ENCODE results near the gene ANKRD44.
"Not testable (repeated sequence)": the region's sequence is repeated elsewhere in the genome, so short reads cannot be mapped to it uniquely, and the experiment has no call there.

Gene ANKRD44

DNA sequence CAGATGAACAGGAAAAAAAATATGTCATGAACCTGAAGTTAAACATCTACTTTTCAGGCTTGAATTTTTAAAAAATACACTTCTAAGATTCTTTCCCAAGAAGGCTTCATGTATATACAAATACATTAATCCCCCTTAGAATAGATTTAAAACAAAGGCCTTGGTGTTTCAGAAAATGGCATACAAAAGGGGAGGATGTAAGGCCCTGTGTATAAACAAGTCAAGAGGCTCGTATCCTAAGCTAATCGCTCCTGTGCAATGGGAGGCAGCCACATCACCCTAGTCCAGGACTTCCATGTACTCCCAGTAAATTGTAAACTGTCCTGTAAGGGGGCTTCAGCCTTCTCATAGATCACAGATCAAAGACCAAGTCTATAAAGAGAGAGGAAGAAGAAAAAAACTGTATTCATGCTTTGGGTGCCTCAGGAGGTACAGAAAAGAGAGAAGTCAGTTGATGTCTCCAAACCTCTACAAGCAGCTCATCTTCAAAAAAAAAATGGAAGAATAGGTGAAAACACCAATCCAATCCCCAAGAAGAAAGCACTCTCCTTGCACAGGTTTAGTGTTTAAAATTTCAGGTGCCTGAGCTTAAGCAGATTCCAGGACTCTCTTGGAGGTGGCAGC is 53.9 kb downstream of the ANKRD44 start:
- no peak for DNase-seq

DNA sequence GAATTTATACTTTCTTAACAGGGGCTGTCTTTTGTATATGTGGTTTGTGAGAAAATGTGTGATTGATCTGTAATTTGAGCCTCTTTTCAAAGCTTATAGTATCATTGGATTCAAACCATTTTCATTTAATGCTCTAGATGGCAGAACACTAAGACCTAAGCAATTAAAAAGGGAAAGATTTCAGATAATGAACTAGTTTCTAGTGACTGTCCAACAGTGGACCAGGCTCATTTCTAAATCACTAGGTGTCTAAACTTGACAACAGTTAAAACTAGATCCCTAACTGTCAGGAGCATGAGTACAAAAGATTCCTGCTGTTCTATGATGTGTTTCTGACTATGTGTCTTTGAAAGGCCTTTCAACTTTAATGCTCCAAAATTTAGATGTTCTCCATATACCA is 54.6 kb downstream of the ANKRD44 start:
- no peak for DNase-seq

DNA sequence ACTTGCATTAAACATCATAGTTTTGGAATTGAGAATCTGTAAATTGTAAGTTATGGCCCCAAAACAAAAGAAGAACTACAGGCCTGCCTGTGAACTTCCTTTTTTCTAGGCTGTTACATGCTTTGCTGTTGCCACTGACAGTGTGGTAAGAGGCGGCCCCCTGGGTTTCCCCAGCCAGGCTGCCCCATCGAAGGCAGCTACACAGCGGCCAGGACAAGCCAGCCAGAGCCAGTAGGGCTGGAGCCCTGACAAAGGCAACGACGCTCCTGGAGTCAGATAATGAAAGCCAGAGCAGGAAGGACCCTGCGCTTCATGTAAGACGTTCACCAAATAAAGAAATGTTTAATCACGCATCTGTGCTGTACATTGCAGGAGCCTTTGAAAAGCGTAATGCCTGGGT is 55.0 kb downstream of the ANKRD44 start:
- no peak for DNase-seq

DNA sequence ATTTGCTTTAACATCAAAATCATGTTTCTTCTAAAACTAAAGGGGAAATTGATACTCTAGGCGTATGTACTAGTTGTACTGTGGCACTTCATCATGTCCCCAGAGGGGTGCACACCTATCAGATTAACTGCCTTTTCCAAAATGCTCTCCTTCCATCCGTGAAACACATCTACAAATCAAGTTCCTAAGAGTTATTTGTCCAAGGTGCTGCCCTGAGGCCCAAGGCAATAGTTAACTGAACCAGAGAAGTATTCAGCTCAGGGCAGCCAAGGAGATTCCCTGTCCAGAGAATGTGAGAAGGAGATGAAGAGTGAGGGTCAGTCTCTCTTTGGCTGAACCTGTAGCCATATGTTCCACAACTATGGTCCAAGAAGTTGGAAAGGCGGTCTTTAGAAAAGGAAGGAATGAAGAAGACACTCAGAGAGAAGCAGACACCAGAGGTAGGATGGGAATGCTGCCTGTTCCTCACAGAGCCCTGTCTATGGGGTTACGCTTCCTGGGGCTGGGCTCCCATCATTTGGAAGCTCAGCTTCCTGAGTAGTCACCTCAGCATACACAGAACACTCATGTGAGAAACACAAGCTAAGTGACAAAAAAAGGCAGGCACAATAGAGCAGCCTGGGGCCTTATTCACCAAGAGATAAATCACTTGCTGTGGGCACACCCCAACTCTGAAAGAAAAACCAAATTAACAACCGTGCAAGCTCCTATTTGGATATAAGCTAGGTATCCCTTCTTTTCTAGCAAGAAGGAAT is 55.6 kb downstream of the ANKRD44 start:
- DNase-seq: no peak

DNA sequence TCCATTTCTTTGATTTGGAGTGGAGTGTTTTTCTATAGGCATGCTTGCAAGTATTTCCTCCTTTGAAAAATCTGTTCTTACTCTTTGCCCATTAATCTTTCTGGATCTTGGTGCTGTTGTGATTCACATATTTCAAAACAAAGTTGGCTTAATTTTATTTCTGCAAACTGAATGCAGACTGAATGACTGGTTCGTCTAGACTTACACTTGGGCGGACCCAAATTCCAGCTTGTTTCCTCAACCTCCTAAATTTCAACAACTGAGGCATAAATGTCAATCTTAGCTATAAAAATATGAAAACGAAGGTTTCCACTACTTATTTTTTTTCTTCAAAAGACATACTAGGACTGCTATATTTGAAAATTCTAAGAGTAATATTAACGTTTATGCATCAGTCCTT is 59.0 kb downstream of the ANKRD44 start:
- DNase-seq: no peak

DNA sequence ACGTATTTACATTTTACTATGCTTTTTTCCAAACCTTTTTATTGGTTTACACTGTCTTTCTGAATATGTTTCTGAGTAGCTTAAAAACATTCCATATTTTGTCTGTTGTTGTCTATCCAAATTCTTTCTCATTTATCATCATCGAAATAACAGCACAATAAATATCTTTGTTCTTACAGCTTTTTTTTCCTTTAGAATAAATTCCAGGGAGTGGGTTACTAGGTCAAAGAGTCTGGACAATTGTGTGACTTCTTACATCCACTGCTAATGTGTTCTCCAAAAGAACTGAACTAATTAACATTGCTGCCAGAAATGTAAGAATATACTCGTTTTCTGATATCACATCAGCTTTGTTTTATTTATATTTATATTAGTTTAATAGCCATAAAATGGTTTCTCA is 59.4 kb downstream of the ANKRD44 start:
- DNase-seq: no peak

DNA sequence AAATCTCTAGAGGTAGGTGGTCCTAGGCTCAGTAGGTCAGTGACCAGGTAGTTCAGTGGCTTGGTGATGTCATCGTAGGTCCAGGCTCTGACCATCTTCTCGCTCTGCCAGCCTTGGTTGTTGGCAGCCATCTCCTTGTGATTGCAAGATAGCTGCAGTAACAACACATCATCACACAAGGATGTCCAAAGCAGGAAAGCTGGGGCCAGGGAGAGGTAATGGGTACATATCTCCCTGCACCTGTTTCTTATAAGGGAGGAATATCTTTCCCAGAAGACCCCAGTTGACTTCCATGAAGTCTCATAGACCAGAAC is 60.5 kb downstream of the ANKRD44 start:
- no peak for DNase-seq

DNA sequence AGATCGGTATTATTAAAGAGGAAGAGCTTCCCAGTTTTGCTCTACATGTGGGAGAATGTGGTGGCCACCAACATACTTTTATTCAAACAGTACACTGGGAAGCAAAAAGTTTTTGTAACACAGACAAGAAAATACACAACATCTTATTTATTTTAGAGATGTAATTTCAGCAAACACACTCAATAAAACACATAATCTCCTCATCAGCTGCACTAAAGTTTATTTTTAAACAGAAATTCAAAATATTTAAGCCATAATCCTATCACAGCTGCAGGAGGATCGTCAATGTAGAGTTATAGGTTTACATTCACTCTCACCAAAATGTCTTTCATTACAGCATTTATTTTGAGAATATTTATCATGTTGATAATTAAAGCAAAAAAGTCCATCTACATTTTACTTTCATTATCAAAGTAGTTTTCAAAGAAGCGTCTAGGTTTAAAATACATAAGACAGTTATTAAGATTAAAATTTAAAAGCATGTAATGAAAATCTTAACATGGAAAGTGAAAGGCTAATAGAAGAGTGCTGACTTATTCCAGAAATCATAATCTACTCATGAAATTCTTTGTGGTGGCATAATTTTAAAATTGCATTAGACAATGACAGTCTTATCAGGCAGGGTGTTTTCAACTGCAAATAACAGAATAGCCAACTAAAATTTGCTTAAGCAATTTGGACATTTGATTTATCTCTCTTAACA is 61.0 kb downstream of the ANKRD44 start:
- no peak for DNase-seq

DNA sequence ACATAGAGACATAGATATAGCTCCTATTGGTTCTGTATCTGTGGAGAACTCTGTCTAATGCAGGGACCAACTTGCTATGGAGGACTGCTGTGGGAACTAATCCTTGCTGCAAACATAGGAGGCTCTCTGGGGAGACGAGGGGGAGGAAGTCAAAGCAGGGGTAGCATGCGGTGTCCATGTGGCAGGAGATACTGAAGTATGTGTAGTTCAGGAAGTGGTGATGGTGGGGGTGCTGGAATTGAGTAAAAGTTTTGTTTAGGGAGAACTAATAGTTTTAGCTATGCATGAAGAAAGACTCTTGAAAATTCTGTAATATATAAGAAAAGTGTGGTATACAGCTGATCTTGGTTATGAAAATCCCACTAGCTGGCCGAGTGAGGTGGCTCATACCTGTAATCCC is 62.0 kb downstream of the ANKRD44 start:
- no peak for DNase-seq

DNA sequence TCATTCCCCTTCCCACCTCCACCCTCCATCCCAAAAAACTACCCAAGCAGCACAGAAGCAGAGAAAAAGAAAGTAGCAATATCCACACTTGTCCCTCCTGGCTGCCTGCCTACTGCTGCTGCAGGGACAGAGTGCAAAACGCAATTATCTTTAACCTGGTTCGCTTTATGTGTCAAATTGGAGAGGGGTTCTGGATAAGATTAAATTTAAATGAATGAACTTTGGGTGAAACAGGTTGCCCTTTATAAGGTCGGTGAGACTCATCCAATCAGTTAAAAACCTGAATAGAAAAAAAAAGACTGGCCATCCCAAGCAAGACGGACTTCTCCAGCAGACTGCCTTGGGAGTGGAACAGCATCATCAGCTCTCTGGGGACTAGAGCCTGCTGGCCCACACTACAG is 62.6 kb downstream of the ANKRD44 start:
- no peak for DNase-seq

DNA sequence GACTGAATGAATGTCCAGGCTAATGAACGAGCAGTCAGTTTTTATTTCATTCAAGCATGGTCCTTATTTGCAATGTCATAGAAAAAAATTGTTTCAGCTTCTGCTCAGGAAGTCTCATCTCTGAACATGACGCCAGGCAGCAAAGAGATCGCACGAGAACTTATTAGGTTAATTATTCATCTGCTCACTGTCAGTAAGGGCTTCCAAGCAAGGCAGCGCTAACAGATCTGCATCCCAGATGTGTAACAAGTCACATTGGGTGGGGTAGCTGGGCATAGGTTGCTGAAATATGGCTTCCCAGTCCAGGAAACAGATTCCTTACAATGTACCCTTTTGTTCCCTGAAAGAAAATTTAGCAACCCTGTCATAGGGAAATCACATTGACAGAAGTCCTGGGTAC is 63.5 kb downstream of the ANKRD44 start:
- no peak for DNase-seq

DNA sequence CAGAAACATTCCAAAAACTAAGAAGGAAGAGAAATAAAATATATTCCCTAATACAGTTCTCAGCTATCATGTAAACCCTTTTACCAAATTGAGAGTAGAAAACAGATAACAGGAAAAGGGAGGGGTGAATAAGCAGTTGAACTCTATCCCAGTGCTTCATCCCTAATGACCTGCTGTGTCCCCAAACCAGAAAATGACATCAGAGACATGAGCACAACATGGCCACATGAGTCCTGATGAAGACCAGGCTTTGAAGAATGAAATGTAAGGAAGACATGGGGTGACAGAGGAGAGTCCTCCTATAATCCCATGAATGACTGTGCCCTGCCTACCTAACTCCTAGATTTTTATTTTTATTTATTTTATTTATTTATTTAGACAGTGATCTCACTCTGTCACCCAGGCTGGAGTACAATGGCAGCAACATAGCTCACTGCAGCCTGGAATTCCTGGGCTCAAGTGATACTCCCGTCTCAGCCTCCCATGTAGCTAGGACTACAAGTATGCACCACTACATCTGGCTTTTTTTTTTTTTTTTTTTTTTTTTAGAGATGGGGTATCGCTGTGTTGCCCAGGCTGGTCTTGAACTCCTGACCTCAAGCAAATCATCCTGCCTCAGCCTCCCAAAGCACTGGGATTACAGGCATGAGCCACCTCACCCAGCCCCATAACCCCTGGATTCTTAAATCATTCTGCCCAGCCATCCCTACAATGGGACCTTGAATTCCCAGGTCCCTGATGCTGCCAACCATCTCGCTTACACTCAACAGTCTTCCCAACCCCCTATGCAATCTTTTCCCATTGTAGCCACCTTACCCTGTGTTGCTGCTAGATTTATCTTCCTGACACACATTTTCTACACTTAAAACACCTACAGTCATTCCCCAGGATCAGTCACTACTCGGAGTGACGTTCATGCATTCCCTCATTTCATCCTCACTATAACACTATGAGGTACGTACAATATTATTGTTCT is 64.5 kb downstream of the ANKRD44 start:
- DNase-seq: no peak

DNA sequence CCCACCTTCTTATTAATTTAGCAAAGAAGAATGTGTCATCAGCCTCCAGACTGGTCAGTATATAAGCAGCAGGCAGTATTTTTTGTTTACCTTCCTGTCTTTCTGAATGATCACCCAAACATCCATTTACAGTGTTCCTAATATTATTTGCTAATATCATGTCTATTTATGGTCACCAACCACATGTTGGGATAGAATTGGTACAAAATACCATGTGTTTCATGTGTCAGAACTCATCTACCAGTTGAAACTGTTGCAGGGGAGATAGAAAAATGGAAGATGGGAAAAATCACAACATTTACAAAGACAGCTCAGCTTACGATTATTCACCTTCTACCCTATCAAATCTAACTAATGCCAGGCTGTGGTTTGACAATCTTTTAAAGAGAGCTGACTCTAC is 66.2 kb downstream of the ANKRD44 start:
- no peak for DNase-seq

DNA sequence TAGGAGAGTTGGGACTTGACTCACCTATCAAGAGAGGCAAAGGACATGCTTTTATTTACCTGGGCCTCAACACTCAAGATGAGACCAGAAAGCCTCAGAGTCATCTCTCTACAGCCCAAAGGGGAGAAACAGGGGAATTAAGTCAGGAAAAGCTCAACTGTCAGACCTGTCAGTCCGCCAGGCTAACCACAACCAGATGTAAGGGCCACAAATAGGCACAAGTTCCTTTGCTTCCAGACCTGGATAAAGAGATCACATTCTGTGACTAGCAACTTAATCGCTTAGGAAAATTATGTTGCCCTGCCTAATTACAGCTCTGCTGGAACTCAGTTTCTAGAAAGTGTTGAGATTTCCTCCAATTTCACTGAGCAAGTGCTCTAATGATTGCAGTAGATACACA is 67.9 kb downstream of the ANKRD44 start:
- no peak for DNase-seq

DNA sequence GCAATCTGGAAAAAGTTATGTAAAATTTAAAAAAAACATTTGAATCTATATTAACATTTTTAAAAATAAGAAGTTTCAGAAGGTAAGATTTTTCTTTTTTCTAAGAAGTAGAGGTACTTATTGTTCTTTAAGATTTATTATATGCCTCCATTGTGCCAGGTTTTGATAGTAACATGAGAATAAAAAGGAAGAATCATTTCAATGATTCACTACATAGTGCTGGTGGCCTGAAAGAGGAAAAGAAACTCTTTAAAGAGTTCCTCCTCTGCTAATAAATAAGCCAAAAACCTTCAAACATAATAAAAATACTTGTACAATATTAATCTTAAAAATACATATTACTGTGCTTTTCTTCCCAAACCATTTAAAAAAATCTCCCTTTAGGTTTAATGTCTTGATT is 69.0 kb downstream of the ANKRD44 start:
- no peak for DNase-seq

DNA sequence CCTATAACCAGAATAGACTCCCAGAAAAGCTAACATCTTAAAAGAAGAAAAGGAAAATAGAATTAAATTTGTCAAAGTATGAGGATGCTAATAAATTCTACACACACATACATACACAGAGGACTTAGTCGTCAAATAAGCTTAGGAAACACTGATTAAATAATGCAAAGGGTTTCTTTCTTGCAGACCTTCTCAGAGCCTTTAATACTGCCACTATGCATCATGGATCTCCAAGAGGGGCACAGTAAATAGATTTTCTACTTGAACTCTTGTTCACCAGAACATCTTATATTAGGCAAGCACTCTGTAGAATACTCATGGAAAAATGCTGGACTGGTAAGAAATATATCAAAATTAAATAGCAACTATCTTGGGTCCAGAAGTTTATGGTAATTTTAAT is 69.4 kb downstream of the ANKRD44 start:
- DNase-seq: no peak

DNA sequence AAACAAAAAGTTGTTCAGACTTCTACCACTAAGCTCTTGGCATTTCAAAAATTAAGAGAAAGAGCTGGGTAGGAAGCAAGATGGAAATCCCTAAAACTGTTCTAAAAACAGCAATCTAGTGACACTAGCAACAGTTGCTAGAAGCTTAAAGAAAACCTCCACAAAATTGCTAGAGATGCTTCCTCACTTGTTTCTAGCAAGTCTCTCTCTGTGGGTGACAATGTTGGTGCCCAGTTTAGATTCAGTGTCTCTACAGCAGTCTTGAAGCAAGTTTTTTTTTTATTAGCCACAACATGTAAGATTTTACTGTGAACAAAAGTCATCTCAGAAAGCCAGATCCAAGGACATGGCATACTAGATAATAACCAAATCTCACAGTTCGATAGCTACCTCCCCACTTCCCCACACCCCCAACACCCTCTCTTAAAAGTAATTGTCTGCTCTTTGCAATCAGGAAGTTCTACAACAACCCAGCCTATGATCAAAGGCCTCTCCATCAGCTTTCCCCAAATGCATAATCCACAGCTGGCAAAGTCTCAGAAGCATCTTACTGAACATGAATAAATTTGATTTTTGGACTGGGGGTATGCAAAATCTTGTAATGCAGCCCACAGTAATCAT is 70.0 kb downstream of the ANKRD44 start:
- DNase-seq: no peak

DNA sequence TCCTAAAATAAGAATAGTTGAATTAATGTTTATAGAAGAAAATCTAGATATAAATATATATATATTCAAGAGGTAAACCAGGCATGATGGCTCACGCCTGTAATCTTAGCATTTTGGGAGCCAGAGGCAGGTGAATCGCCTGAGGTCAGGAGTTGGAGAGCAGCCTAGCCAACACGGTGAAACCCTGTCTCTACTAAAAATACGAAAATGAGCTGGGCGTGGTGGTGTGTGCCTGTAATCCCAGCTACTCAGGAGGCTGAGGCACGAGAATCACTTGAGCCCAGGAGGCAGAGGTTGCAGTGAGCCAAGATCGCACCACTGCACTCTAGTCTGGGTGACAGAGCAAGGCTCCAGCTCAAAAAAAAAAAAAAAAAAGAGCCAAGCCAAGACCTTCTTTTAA is 70.6 kb downstream of the ANKRD44 start:
- not testable (repeated sequence) for DNase-seq

DNA sequence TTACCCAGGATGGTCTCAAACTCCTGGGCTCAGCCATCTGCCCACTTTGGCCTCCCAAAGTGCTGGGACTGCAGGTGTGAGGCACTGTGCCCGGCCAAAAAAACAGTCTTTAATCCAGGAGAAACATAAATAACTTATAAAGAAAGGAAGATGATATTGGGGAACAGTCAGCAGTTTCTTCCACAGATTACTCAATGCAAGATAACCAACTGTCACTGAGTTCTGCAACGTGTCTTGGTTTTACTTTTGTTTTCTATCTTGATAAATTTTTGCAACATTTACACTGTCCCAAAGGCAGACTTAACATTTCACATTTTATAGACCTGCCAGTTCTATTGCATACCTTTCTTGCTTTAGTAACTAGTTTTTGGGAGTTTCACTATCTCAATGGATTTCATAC is 71.1 kb downstream of the ANKRD44 start:
- DNase-seq: no peak

DNA sequence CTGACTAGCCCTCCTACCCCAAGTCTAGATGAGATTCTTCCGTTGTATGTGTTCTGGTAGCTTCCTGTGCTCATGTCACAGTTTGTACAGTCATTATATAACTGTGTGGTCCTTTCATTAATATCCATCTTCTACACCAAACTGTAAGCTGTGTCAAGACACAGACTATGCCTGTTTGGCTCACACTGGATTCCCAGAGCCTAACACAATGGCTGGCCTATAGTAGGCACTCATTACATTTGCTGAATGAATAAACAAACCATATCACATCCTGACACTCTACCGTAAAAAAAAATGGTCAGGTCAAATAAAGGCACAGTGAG is 72.6 kb downstream of the ANKRD44 start:
- DNase-seq: no peak

DNA sequence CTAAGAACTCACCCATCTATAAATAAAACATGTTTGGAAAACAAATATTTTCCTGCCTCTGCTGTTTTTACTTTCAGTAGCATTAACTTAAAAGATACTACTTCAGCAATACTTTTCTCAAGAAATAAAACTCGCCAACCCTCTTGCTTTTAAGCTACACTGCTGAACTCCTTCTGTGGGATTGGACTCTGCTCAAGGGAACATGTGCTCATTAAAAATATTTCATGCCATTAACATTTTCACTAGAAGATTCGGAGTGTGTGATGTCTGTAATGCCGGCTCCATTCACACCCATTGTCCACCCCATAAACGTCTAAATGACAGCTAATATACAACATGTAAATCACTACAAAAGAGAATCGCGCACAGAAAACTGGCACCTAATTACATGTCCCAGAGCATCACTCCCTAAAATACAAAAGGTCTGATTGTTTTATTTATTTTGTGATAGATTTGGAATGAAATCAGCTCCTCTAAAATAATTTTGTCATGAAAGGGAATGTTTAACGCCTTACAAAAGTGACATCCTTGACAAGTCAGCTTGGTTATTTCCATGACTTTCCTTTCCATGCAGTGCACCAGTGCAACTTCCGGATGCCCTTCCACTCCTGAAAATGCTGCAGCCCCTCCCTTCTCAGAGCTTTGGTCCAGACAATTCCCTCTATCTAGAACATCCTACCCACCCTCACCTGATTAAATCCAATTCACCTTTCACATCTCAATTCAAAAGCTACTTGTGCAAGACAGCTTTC is 73.1 kb downstream of the ANKRD44 start:
- no peak for DNase-seq

DNA sequence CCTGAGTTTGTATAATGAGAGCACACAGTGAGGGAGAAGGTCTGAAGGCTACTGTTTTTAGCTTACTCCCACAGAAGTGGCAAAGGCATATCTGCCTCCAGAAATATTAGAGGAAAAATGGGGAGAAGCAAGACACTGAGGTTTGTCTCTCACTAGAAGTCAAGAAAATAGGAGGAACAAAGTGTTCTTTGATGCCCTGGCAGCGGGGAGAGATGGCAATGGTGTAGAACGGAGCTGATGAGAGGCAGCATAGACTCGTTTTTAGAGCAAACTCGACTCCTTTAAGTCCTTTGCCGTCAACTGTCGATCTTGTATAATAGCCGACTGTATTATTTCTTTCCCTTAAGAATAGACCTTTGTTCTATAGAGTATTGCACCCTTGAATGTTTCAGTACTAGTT is 73.8 kb downstream of the ANKRD44 start:
- no peak for DNase-seq

Measured in NCI-H526 (cell line).